ENCODE data around the gene S1PR4. TPM values are rescaled to one million over a fixed set of nuclear protein-coding genes. Genes with fewer than 3 reads are reported as not detected.
A peak's percentile ranks its signal among the peaks of the same experiment; 100 is the strongest.

The S1PR4 gene
- total and polyA plus RNA-seq, 4 experiments from 2014 or later, result 231 to 503 (median 341) TPM

DNA sequence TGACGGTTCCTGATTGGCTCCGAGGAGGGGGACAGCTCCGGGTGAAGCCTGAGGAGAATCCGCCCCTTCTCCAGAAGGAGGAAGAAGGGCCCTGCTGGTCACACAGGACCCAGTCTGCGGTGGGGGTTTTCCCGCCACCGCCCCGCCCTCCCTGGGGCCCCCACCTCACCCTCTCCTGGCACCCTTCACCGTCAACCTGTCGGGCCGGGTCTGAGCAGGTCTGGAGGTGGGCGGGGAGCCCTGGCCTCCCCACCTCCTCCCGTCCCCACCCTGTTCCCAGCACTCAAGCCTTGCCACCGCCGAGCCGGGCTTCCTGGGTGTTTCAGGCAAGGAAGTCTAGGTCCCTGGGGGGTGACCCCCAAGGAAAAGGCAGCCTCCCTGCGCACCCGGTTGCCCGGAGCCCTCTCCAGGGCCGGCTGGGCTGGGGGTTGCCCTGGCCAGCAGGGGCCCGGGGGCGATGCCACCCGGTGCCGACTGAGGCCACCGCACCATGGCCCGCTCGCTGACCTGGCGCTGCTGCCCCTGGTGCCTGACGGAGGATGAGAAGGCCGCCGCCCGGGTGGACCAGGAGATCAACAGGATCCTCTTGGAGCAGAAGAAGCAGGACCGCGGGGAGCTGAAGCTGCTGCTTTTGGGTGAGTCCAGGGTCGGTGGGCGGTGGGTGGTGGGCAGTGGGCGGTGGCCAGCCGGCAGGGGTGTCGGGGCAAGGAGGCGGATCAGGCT is 42.4 kb upstream of the S1PR4 start, which contains the start of gene GNA15:
Gene GNA15 (plus strand): TSS at position 73 of the 723 bp plus-strand sequence. CDS start 418 bp downstream, at position 491.
- peak within 1 kb of the TSS in 1 of 2 donors; percentile 47 for H3K4me3 ChIP-seq (ENCODE audit: low read length in 2 of 2)
- peak; percentile 29 to 79 (median 44) for DNase-seq
- peak within 1 kb of the TSS; percentile 66 to 89 (median 84) for H3K4me3 Mint-ChIP-seq
- H3K27me3 ChIP-seq (ENCODE audit: insufficient read depth, low read length), result no peaks in the 10 kb centered on the region
- no peaks in the 10 kb centered on the region for H3K27me3 Mint-ChIP-seq
- peak within 1 kb of the TSS; percentile 77 for H3K27ac ChIP-seq (ENCODE audit: low read depth, low read length)
- H3K27ac Mint-ChIP-seq, result peak within 1 kb of the TSS; percentile 81 to 95 (median 92)
- H3K9me3 Mint-ChIP-seq, result peaks cover 0 to 4% (median 0%) of the 10 kb centered on the region in 8 donors
- H3K4me1 ChIP-seq (ENCODE audit: insufficient read depth, low read length), result peaks cover 49% of the 10 kb centered on the region
- peaks cover 22 to 53% (median 34%) of the 10 kb centered on the region in 4 donors for H3K4me1 Mint-ChIP-seq
- no peaks in the 10 kb centered on the region for H3K9me3 ChIP-seq (ENCODE audit: control insufficient read depth in 1 of 2, low read length in 2 of 2)
- no peaks in the 10 kb centered on the region for H3K36me3 ChIP-seq (ENCODE audit: insufficient read depth, low read length)
- ChIA-PET CTCF (ENCODE audit: partially characterized antibody) (interaction anchor here (0.5 to 12.3 kb wide), 3 partner anchors 5 to 165 kb away, joined by 3 to 158 read pairs (median 158); partner anchors contain the start of gene GNA15), POLR2A (ENCODE audit: partially characterized antibody) (interaction anchor here (1.4 kb wide), 1 partner anchor 47 kb away, joined by 5 read pairs; no protein-coding TSS in a partner anchor)
- H3K36me3 Mint-ChIP-seq, result peaks cover 0 to 4% of the 10 kb centered on the region in 2 donors
- intact Hi-C loops (cut with micrococcal nuclease), result no loop called here

- intact Hi-C loops (cut with micrococcal nuclease), result no loop called here
- Mint-ChIP-seq H3K36me3 (peaks cover 0 to 4% of the 10 kb centered on the region in 2 donors), H3K4me1 (peaks cover 19 to 51% (median 37%) of the 10 kb centered on the region in 4 donors), H3K4me3 (peak overlapping the region; percentile 66 to 89 (median 84)), H3K27ac (peak overlapping the region; percentile 81 to 95 (median 92)), H3K9me3 (peaks cover 0 to 4% (median 0%) of the 10 kb centered on the region in 8 donors), H3K27me3 (no peaks in the 10 kb centered on the region)
- H3K36me3 ChIP-seq (ENCODE audit: insufficient read depth, low read length), result no peaks in the 10 kb centered on the region
- H3K4me3 ChIP-seq (ENCODE audit: low read length in 2 of 2), result peak overlapping the region in 1 of 2 donors; percentile 47
- peaks cover 53% of the 10 kb centered on the region for H3K4me1 ChIP-seq (ENCODE audit: insufficient read depth, low read length)
- ChIA-PET POLR2A (ENCODE audit: partially characterized antibody) (interaction anchor here (1.2 to 1.4 kb wide), 2 partner anchors 10 to 46 kb away, joined by 3 to 5 read pairs; no protein-coding TSS in a partner anchor), CTCF (ENCODE audit: partially characterized antibody) (interaction anchor here (0.7 to 12.3 kb wide), 6 partner anchors 6 to 33 kb away, joined by 3 to 158 read pairs (median 4); partner anchors contain the start of gene GNA15)
- no peaks in the 10 kb centered on the region for H3K27me3 ChIP-seq (ENCODE audit: insufficient read depth, low read length)
- no peaks in the 10 kb centered on the region for H3K9me3 ChIP-seq (ENCODE audit: control insufficient read depth in 1 of 2, low read length in 2 of 2)
- peak overlapping the region; percentile 77 for H3K27ac ChIP-seq (ENCODE audit: low read depth, low read length)
- DNase-seq, result no peak
These were observed 41.9 kb upstream of the S1PR4 start for GRCh38 chr19:3136684-3137055.

GRCh38 chr19:3137119-3137518 is 41.5 kb upstream of the S1PR4 start:
- Mint-ChIP-seq H3K36me3 (peaks cover 0 to 4% of the 10 kb centered on the region in 2 donors), H3K27me3 (no peaks in the 10 kb centered on the region), H3K9me3 (peaks cover 0 to 4% (median 0%) of the 10 kb centered on the region in 8 donors), H3K4me3 (peak overlapping the region; percentile 66 to 89 (median 84)), H3K4me1 (peaks cover 19 to 55% (median 41%) of the 10 kb centered on the region in 4 donors), H3K27ac (peak overlapping the region; percentile 81 to 95 (median 92))
- Histone ChIP-seq H3K27me3 (ENCODE audit: insufficient read depth, low read length) (no peaks in the 10 kb centered on the region), H3K36me3 (ENCODE audit: insufficient read depth, low read length) (no peaks in the 10 kb centered on the region), H3K4me1 (ENCODE audit: insufficient read depth, low read length) (peaks cover 57% of the 10 kb centered on the region), H3K27ac (ENCODE audit: low read depth, low read length) (peak overlapping the region; percentile 77), H3K4me3 (ENCODE audit: low read length in 2 of 2) (peak overlapping the region in 1 of 2 donors; percentile 47), H3K9me3 (ENCODE audit: control insufficient read depth in 1 of 2, low read length in 2 of 2) (no peaks in the 10 kb centered on the region)
- DNase-seq, result no peak
- CTCF ChIA-PET (ENCODE audit: partially characterized antibody), result interaction anchor here (0.7 to 12.3 kb wide), 5 partner anchors 6 to 33 kb away, joined by 3 to 158 read pairs (median 3); partner anchors contain the start of gene GNA15
- POLR2A ChIA-PET (ENCODE audit: partially characterized antibody), result interaction anchor here (1.2 kb wide), 1 partner anchor 10 kb away, joined by 3 read pairs; no protein-coding TSS in a partner anchor
- intact Hi-C loops (cut with micrococcal nuclease), result no loop called here

DNA sequence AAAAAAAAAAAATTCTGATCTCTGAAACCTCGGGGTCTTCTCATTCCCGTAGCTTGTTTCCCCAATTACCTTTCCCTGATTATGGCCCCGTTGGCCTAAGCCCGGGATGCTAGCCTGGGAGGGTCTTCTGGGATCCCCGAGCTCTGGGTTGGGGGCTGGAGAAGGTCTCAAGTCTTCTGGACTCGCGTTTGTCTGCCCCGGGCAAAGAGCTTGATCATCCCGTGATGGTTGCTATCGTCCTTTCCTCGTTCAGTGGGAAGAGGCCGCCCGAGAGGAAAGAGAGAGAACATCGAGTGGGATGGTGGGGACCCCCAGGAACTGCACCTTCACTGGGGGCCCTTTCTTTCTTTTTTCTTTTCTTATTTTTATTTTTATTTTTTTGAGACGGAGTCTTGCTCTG is 40.3 kb upstream of the S1PR4 start:
- H3K9me3 ChIP-seq (ENCODE audit: control insufficient read depth in 1 of 2, low read length in 2 of 2), result no peaks in the 10 kb centered on the region
- H3K36me3 ChIP-seq (ENCODE audit: insufficient read depth, low read length), result no peaks in the 10 kb centered on the region
- Mint-ChIP-seq H3K27ac (peak overlapping the region in 2 of 7 donors; percentile 3 to 23), H3K4me3 (peak overlapping the region in 1 of 8 donors; percentile 46), H3K36me3 (peaks cover 0 to 4% of the 10 kb centered on the region in 2 donors), H3K4me1 (peaks cover 17 to 53% (median 40%) of the 10 kb centered on the region in 4 donors), H3K27me3 (no peaks in the 10 kb centered on the region), H3K9me3 (peaks cover 0 to 4% (median 0%) of the 10 kb centered on the region in 8 donors)
- intact Hi-C loops (cut with micrococcal nuclease), result no loop called here
- no peak for DNase-seq
- H3K4me1 ChIP-seq (ENCODE audit: insufficient read depth, low read length), result peaks cover 48% of the 10 kb centered on the region
- no peak overlapping the region for H3K4me3 ChIP-seq (ENCODE audit: low read length in 2 of 2)
- ChIA-PET POLR2A (ENCODE audit: partially characterized antibody) (no interaction called here), CTCF (ENCODE audit: partially characterized antibody) (interaction anchor here (1.5 to 12.3 kb wide), 3 partner anchors 8 to 179 kb away, joined by 3 to 158 read pairs (median 4); partner anchors contain the start of gene GNA15)
- no peak overlapping the region for H3K27ac ChIP-seq (ENCODE audit: low read depth, low read length)
- no peaks in the 10 kb centered on the region for H3K27me3 ChIP-seq (ENCODE audit: insufficient read depth, low read length)

DNA sequence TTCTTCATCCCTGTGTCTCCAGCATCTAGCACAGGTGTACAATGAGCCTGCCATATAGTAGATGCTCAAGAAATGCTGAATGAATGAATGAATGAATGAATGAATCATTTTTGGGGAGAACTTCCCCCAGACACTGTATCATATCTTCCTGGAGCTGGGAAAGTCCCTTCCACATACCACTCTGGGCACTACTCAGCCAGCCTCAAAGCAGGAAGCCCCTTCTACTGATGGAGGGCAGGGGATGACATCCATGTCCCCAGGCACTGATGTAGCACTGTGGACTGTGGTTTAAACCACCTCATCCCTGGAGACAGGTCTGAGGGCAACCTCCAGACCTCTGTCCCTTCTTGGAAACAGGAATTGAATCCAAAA is 37.9 kb upstream of the S1PR4 start:
- Histone ChIP-seq H3K4me3 (ENCODE audit: low read length in 2 of 2) (no peak overlapping the region), H3K36me3 (ENCODE audit: insufficient read depth, low read length) (no peaks in the 10 kb centered on the region), H3K27me3 (ENCODE audit: insufficient read depth, low read length) (no peaks in the 10 kb centered on the region), H3K9me3 (ENCODE audit: control insufficient read depth in 1 of 2, low read length in 2 of 2) (no peaks in the 10 kb centered on the region), H3K4me1 (ENCODE audit: insufficient read depth, low read length) (peaks cover 32% of the 10 kb centered on the region), H3K27ac (ENCODE audit: low read depth, low read length) (peak overlapping the region; percentile 41)
- ChIA-PET CTCF (ENCODE audit: partially characterized antibody) (interaction anchor here (1.0 to 12.3 kb wide), 4 partner anchors 10 to 65 kb away, joined by 3 to 158 read pairs (median 4); partner anchors contain the start of gene GNA15), POLR2A (ENCODE audit: partially characterized antibody) (interaction anchor here (1.1 kb wide), 1 partner anchor 14 kb away, joined by 3 read pairs; no protein-coding TSS in a partner anchor)
- peaks cover 0 to 4% of the 10 kb centered on the region in 2 donors for H3K36me3 Mint-ChIP-seq
- intact Hi-C loops (cut with micrococcal nuclease), result no loop called here
- H3K4me3 Mint-ChIP-seq, result peak overlapping the region in 5 of 8 donors; percentile 0 to 38 (median 8)
- H3K9me3 Mint-ChIP-seq, result peaks cover 0 to 4% (median 0%) of the 10 kb centered on the region in 8 donors
- peak overlapping the region; percentile 42 to 89 (median 82) for H3K27ac Mint-ChIP-seq
- DNase-seq, result peak in 1 of 5 donors; percentile 51
- no peaks in the 10 kb centered on the region for H3K27me3 Mint-ChIP-seq
- peaks cover 10 to 37% (median 29%) of the 10 kb centered on the region in 4 donors for H3K4me1 Mint-ChIP-seq

DNA sequence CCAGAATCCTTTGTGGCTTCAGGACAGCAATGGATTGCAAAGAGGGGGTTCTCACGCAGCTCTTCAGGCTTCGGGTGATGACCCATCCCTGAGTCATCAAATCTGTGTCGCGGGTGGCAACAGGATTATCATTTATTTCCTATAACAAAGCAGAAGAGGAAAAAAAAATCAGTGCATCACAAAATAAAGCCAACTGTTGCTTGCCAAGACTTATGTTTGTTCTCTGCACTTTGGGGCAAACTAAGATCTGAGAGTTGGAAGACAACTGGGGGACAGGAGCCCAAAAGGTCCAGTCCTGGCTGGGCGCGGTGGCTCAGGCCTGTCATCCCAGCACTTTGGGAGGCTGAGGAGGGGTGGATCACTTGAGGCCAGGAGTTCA is 36.3 kb upstream of the S1PR4 start:
- Mint-ChIP-seq H3K4me1 (peaks cover 6 to 35% (median 27%) of the 10 kb centered on the region in 4 donors), H3K36me3 (peaks cover 0 to 1% of the 10 kb centered on the region in 2 donors), H3K27me3 (no peaks in the 10 kb centered on the region), H3K27ac (peak overlapping the region; percentile 87 to 95 (median 88)), H3K4me3 (peak overlapping the region in 4 of 8 donors; percentile 5 to 65 (median 18)), H3K9me3 (peaks cover 0 to 4% (median 0%) of the 10 kb centered on the region in 8 donors)
- no peak for DNase-seq
- H3K27me3 ChIP-seq (ENCODE audit: insufficient read depth, low read length), result no peaks in the 10 kb centered on the region
- ChIA-PET CTCF (ENCODE audit: partially characterized antibody) (interaction anchor here (0.9 to 12.3 kb wide), 6 partner anchors 11 to 180 kb away, joined by 3 to 158 read pairs (median 6); partner anchors contain the start of gene GNA15), POLR2A (ENCODE audit: partially characterized antibody) (interaction anchor here (1.8 to 2.2 kb wide), 2 partner anchors 9 to 13 kb away, joined by 7 to 12 read pairs; no protein-coding TSS in a partner anchor)
- peaks cover 32% of the 10 kb centered on the region for H3K4me1 ChIP-seq (ENCODE audit: insufficient read depth, low read length)
- H3K36me3 ChIP-seq (ENCODE audit: insufficient read depth, low read length), result no peaks in the 10 kb centered on the region
- no peak overlapping the region for H3K27ac ChIP-seq (ENCODE audit: low read depth, low read length)
- intact Hi-C loops (cut with micrococcal nuclease), result no loop called here
- H3K4me3 ChIP-seq (ENCODE audit: low read length in 2 of 2), result no peak overlapping the region
- H3K9me3 ChIP-seq (ENCODE audit: control insufficient read depth in 1 of 2, low read length in 2 of 2), result no peaks in the 10 kb centered on the region

All from CD4-positive, alpha-beta memory T cell (primary cell).